ENCODE measurements around the gene TIPARP.

The TIPARP gene

DNA sequence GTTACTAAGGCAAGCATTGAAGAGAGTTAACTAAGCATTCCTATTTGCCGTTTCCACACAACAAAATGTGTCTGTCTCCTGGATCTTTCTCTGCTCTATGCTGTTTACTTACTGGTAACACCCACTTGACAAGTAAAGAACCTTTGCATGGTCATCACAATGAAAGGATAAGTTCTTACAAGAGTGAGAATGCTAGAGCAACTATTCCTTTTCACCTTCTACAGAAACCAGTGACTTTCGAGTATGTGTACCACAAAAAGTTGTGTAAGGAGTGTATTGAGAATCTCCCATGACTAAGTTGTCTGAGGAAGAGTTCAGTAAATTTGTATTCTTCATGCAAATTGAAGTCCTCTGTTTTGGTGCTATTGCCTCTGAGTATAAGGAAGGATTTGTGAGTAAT lies 10.8 kb downstream of the TIPARP start:
- H3K4me3 ChIP-seq (ENCODE audit: low read depth, low read length): no peak overlapping the region
- no peak for TF ChIP-seq CTCF (IDR thresholded peaks at IDR 0.05; ENCODE audit: borderline replicate concordance, insufficient read depth, low read depth, low read length)

DNA sequence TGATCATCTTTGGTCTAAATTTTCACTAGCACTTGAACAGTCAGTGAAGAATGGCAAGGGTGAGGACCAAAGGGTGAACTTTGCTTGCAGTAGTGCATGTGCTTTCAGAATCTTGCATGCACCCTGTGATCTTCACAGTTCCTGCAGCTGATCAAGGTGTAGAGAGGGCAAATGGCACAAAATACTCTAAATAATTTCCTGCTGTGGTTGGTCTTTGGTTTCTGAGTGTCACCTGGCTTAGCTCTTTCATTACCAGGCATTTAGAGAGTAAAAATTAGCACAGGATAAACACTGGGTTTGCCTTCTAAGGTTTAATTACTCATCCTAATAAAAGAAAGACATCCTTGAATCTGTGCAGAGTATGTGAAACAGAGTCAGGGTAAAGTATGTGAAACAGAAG lies 11.4 kb downstream of the TIPARP start:
- no peak overlapping the region for H3K4me3 ChIP-seq (ENCODE audit: low read depth, low read length)
- no peak for TF ChIP-seq CTCF (IDR thresholded peaks at IDR 0.05; ENCODE audit: borderline replicate concordance, insufficient read depth, low read depth, low read length)

DNA sequence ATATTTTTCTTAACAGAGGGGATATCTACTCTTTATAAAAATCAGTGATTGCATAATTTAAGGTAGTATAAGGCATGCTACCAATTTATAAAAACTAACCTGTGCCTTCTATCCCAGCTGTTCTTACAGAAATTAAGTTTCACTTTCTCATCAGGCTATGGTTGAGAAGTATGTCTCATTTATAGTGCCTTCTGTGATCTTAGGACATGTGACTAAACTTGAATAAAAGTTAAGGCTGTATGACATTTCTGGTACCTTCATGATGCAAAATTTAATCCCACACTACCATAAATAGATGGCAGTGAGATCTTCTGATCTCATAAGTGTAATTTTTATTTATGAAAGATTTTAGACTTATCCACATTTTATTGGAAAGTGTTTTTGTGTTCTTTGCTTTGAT lies 12.6 kb downstream of the TIPARP start:
- no peak overlapping the region for H3K4me3 ChIP-seq (ENCODE audit: low read depth, low read length)
- no peak for TF ChIP-seq CTCF (IDR thresholded peaks at IDR 0.05; ENCODE audit: borderline replicate concordance, insufficient read depth, low read depth, low read length)

- no peak for TF ChIP-seq CTCF (IDR thresholded peaks at IDR 0.05; ENCODE audit: borderline replicate concordance, insufficient read depth, low read depth, low read length)
Observed at GRCh38 chr3:156688632-156689452, 14.5 kb downstream of the TIPARP start.

DNA sequence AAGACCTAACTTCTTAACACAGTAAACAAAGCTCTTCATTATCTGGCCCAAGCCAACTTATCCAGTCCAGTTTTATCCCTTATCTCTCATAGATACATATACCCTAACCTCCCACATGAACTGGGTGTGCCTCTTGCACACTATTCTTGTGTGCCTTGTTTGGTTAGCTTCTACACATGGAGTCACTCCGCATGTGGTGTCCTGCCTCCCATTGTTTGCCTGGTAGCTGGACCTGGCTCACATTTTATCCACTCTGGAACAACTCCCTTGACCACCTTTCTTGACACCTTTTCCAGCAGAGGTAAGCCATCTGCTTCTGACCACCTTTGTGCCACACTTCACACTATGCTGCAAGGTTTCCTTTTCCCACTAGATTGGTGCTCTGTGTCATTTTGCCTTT lies 15.2 kb downstream of the TIPARP start:
- TF ChIP-seq CTCF (IDR thresholded peaks at IDR 0.05; ENCODE audit: borderline replicate concordance, insufficient read depth, low read depth, low read length): no peak

More at GRCh38 chr3:156688632-156689452, 14.5 kb downstream of the TIPARP start:
- H3K4me3 ChIP-seq (ENCODE audit: low read depth, low read length): no peak overlapping the region

GRCh38 chr3:156691920-156692319 lies 17.5 kb downstream of the TIPARP start:
- TF ChIP-seq CTCF (IDR thresholded peaks at IDR 0.05; ENCODE audit: borderline replicate concordance, insufficient read depth, low read depth, low read length): no peak
- H3K4me3 ChIP-seq (ENCODE audit: low read depth, low read length): no peak overlapping the region

More for the DNA sequence above, 15.2 kb downstream of the TIPARP start:
- no peak overlapping the region for H3K4me3 ChIP-seq (ENCODE audit: low read depth, low read length)

- no peak for TF ChIP-seq CTCF (IDR thresholded peaks at IDR 0.05; ENCODE audit: borderline replicate concordance, insufficient read depth, low read depth, low read length)
- H3K4me3 ChIP-seq (ENCODE audit: low read depth, low read length): no peak overlapping the region
Observed at GRCh38 chr3:156693166-156693565, 18.8 kb downstream of the TIPARP start.

All from GM12875 (cell line).